ENCODE measurements around the gene ENPP5.
A peak's percentile ranks its signal among the peaks of the same experiment; 100 is the strongest.
"Not testable (repeated sequence)": the region's sequence is repeated elsewhere in the genome, so short reads cannot be mapped to it uniquely, and the experiment has no call there.

The ENPP5 gene

DNA sequence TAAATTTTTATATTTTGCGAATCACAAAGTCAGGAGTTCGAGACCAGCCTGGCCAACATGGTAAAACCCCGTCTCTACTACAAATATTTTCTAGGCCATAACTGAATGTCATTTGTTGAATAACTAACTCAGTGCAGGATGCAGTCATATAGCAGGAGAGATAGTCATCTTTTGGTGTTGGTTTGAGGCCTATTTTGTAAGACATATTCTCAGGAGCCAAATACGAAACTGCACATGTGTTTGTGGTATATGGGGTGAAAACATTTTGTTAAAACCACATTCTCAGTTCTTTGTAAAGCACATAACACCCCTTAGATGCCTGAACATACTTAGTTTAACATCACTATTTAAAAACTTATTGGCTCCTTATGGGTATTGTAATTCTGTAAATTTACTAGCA is 4.7 kb upstream of the ENPP5 start:
- DNase-seq (ENCODE audit: low read depth in 1 of 2, low spot score in 1 of 2): no peak

- DNase-seq (ENCODE audit: low read depth in 1 of 2, low spot score in 1 of 2): no peak
Observed at GRCh38 chr6:46174904-46175303, 4.1 kb upstream of the ENPP5 start.

DNA sequence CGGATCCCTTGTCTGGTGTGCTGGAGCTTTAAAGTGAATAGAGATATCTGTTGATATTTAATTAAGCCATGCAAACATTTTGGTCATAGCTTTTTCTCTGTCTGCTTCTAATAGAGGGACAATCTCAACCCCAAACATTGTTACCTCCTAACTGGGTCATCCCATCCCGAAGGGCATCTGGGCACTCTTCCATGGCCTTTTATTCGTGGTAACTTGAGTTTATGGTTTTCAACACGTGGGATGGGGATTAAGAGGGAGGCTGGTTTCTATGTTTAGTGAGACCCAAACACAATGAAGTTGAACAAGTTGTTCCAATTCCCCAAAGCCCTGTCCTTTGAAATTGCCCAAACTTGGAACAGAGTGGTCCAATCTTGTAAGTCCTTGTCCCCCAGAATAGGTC is 1.4 kb upstream of the ENPP5 start:
- no peak for DNase-seq (ENCODE audit: low read depth in 1 of 2, low spot score in 1 of 2)

- DNase-seq (ENCODE audit: low read depth in 1 of 2, low spot score in 1 of 2): no peak
Observed at GRCh38 chr6:46160102-46160501, 10.7 kb downstream of the ENPP5 start.

GRCh38 chr6:46159229-46159628 is 11.6 kb downstream of the ENPP5 start:
- DNase-seq (ENCODE audit: low read depth in 1 of 2, low spot score in 1 of 2): no peak

DNA sequence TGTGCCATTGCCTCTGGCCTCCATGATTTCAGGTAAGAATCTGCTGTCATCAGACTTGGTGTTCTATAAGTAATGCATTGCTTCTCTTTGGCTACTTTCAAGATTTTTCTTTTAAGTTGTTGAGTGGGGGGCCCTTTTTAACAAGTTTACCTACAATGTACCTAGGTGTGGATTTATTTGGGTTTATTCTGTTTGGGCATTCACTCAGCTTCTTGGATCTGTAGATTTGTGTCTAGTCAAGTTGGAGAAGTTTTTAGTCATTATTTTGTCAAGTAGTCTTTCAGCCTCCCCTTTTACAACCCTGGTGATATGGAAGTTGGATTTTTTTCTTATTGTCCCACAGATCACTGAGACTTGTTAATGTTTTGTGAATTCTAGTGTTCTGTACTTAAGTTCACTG is 14.1 kb downstream of the ENPP5 start:
- DNase-seq (ENCODE audit: low read depth in 1 of 2, low spot score in 1 of 2): no peak

- DNase-seq (ENCODE audit: low read depth in 1 of 2, low spot score in 1 of 2): not testable (repeated sequence)
Observed at GRCh38 chr6:46149066-46149465, 21.7 kb downstream of the ENPP5 start.

- no peak for DNase-seq (ENCODE audit: low read depth in 1 of 2, low spot score in 1 of 2)
Observed at GRCh38 chr6:46144270-46144669, 26.5 kb downstream of the ENPP5 start.

DNA sequence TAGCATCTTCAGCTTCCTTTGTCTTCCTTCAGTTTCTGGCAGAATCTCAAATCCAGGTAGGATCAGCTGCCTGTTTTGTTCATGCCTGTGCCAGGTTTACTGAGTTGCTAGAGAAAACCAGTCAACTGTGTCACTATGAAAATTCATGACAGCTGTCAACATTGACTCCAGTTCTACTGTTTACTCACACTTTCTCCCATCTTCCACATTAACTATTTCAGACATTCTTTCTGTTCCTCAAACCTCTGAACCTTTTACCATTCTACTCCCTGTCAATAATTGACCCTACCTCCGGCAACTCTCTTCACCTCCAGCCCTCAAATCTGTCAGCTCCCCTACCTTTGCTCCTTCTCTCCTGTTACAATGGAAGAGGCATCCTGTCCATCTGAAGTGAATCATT is 32.5 kb downstream of the ENPP5 start:
- DNase-seq (ENCODE audit: low read depth in 1 of 2, low spot score in 1 of 2): no peak

GRCh38 chr6:46137387-46137786 is 33.4 kb downstream of the ENPP5 start:
- DNase-seq (ENCODE audit: low read depth in 1 of 2, low spot score in 1 of 2): no peak

- DNase-seq (ENCODE audit: low read depth in 1 of 2, low spot score in 1 of 2): no peak
Observed at GRCh38 chr6:46136831-46137230, 33.9 kb downstream of the ENPP5 start.

DNA sequence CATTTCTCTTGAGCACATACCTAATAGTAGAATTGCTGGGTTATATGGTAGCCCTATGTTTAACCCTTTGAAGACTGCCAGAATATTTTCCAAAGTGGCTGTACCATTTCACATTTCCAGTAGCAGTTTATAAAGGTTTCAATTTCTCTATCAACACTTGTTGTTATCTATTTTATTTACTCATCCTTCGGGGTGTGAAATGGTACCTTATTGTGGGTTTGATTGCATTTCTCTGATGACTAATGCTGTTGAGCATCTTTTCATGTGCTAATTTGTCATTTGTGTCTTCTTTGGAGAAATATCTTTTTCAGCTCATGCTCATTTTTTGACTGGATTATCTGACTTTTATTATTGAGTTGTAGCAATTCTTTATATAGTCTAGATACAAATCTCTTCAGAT is 35.6 kb downstream of the ENPP5 start:
- no peak for DNase-seq (ENCODE audit: low read depth in 1 of 2, low spot score in 1 of 2)

GRCh38 chr6:46134216-46134615 is 36.6 kb downstream of the ENPP5 start:
- DNase-seq (ENCODE audit: low read depth in 1 of 2, low spot score in 1 of 2): no peak

- not testable (repeated sequence) for DNase-seq (ENCODE audit: low read depth in 1 of 2, low spot score in 1 of 2)
Observed at GRCh38 chr6:46131291-46131690, 39.5 kb downstream of the ENPP5 start.

DNA sequence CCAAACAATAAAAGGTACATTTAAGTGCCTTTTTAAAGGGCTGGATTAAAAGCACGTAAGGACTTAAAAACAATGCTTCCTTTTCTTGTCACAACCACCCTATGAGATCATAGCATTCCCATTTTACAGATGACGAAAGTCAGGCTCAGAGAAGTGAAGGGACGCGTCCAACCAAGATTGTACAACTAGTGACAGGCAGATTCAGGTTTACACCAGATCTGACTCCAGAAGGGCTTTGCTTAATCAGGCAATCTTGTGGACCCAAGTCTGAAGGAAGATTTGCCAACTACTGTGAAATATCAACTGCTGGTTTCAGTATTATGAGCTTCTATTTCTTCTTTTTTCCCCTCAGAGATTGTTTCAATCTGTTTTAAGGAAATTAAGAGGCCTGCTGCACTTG is 40.1 kb downstream of the ENPP5 start:
- no peak for DNase-seq (ENCODE audit: low read depth in 1 of 2, low spot score in 1 of 2)

DNA sequence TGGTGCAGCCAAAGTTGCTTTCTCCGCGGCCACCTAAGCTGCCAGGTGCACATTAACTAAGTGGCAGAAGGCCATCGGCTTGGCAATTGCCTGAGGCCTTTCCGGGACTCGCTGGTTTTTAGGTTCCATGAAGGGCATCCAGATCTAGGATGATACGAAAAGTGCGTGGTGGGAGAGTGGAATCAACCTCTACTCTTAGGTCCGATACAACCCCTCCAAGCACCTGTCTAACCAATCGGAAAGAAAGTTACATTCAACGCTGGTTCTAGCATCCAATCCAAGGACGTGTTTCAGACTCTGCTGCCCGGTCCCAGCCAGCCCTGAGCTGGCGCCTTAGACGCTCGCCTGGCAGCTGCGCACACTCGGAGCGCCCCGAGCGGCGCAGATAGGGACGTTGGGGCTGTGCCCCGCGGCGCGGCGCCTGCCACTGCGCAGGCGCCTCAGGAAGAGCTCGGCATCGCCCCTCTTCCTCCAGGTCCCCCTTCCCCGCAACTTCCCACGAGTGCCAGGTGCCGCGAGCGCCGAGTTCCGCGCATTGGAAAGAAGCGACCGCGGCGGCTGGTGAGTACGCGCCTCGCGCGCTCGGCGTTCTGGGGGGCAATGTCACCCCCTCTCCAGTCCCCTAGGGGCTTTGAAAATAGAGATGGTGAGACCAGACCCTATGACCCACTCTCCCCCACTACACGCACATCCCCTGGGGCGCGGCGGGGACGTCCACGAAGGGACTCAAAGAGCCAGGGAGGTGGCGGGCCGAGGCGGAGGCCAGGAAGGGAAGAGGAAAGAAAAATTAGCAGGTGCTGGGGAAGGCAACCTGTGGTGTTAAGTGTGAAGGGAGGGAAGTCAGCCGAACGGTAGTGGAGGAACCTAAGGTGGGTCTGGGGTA is 40.9 kb downstream of the ENPP5 start, which contains the start of gene ENPP4:
ENPP4 (plus strand) TSS at position 361 of the 883 bp plus-strand sequence. CDS start 9,595 bp downstream, outside the sequence.
- peak; percentile 76 to 80 for DNase-seq (ENCODE audit: low read depth in 1 of 2, low spot score in 1 of 2)

- no peak for DNase-seq (ENCODE audit: low read depth in 1 of 2, low spot score in 1 of 2)
Observed at GRCh38 chr6:46129291-46129628, 41.5 kb downstream of the ENPP5 start.

DNA sequence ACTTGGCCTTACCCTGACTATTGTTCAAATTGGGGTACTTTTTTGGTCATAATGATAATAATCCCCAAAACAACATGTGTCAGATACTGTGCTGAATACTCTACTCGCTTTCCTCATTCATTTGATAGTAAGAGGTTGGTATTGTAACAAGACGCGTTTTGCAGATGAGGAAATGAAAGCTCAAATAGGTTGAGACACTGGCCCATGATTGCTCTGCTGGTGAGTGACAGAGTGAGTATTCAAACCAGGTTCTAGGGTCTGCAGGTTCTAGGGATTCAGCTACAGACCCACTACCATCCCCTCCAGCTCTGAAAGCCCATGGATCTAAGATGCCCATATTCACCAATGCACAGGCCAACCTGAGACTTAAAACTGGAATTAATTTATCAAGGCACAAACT is 42.3 kb downstream of the ENPP5 start:
- DNase-seq (ENCODE audit: low read depth in 1 of 2, low spot score in 1 of 2): no peak

DNA sequence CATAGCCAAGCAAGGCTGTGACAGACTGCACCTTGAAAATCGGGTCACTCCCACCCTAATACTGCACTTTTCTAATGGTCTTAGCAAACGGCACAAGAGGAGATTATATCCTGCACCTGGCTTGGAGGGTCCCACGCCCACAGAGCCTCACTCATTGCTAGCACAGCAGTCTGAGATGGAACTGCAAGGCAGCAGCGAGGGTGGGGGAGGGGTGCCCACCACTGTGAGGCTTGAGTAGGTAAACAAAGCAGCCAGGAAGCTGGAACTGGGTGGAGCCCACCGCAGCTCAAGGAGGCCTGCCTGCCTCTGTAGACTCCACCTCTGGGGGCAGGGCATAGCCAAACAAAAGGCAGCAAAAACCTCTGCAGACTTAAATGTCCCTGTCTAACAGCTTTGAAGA is 51.1 kb downstream of the ENPP5 start:
- DNase-seq (ENCODE audit: low read depth in 1 of 2, low spot score in 1 of 2): not testable (repeated sequence)

DNA sequence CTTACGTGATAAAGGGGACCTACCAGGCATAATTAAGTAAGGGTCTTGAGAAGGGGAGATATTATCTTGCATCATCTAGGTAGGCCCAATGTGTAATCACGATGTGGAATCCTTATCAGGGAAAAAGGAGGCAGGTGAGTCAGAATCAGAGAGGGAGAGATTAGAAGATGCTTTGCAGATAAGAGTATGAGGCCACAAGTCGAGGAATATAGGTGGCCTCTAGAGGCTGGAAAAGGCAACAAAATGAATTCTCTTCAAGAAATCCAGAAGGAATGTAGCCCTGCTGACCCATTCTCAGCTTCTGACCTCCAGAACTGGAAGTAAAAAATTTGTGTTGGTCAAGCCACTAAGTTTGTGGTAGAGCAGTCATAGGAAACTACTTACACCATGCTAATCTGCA is 51.9 kb downstream of the ENPP5 start:
- DNase-seq (ENCODE audit: low read depth in 1 of 2, low spot score in 1 of 2): no peak

GRCh38 chr6:46118157-46118556 is 52.6 kb downstream of the ENPP5 start:
- DNase-seq (ENCODE audit: low read depth in 1 of 2, low spot score in 1 of 2): no peak

DNA sequence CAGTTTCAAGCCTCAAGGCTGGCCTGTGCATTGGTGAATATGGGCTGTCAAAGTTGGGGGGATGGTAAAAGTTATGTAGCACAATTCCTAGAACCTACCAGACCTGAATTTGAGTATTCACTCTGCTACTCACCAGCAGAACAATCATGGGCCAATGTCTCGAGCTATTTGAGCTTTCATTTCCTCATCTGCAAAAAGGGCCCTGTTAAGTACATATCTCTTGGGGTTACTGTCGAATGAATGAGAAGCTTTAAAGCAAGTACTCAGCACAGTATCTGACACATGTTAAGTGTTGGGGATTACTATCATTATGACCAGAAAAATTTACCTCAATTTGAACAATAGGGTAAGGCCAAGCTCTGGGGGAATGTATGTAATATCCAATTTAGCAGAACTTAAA is 54.5 kb downstream of the ENPP5 start:
- DNase-seq (ENCODE audit: low read depth in 1 of 2, low spot score in 1 of 2): no peak

DNA sequence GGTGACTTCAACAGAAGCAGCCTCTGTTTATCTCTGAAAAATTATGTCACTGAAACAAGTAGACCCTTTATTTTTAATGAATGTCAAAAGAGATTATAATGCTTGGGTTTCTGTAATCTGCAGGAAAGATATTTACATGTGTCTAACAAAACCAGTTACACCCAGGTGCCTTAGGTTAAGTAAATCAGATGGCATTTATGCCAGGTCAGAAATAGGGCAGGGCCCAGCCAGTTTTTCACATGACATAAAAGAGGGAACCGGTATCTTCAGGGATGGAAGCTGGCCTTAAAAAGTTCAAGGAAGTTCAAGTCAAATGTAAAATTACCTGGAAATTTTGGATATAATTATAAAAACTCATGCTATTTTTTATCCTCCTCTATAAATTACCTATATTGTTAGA is 55.1 kb downstream of the ENPP5 start:
- no peak for DNase-seq (ENCODE audit: low read depth in 1 of 2, low spot score in 1 of 2)

All from stimulated activated CD4-positive, alpha-beta T cell treated with anti-CD3 and anti-CD28 coated beads, Interleukin-15, amount 100 ng/mL, for 1 hour (primary cell).